Neural cell (in vitro differentiated cells): ENCODE results near the gene MRPL34. TPM values are rescaled to one million over a fixed set of nuclear protein-coding genes. Genes with fewer than 3 reads are reported as not detected.
A peak's percentile ranks its signal among the peaks of the same experiment; 100 is the strongest.

Experiments used
- H2AFZ ChIP-seq: fragments of 200-600, 300-800 bp; sonication (generic), shearing (Covaris generic); 2 replicates; pipeline ENCODE4 v1.6.0; 2014; ENCODE audit warnings: low read depth, mild to moderate bottlenecking, antibody characterized with exemption, low read length, moderate library complexity
- H3F3A ChIP-seq: fragments of 200-600 bp; shearing (Covaris generic); 2 replicates; pipeline ENCODE4 v1.6.1; 2016; ENCODE audit warnings: mild to moderate bottlenecking, moderate library complexity, mixed read lengths, antibody characterized with exemption, low read length; ENCODE audit not compliant: insufficient read depth, poor library complexity, severe bottlenecking
- H3K27ac ChIP-seq: fragments of 200-600, 300-800 bp; sonication (generic), shearing (Covaris generic); 2 replicates; pipeline ENCODE4 v1.5.1; 2014; ENCODE audit warnings: mild to moderate bottlenecking, low read length, moderate library complexity
- H3K27me3 ChIP-seq: fragments of 300-800, 200-600 bp; sonication (generic), shearing (Covaris generic); 2 replicates; pipeline ENCODE4 v1.6.0; 2014; ENCODE audit warnings: mild to moderate bottlenecking, low read depth, low read length, moderate library complexity; ENCODE audit not compliant: insufficient read depth
- H3K36me3 ChIP-seq: fragments of 300-800, 200-600 bp; sonication (generic), shearing (Covaris generic); 2 replicates; pipeline ENCODE4 v1.5.1; 2014; ENCODE audit warnings: mild to moderate bottlenecking, antibody characterized with exemption, low read length, moderate library complexity; ENCODE audit not compliant: insufficient read depth
- H3K4me2 ChIP-seq: fragments of 300-800, 200-600 bp; sonication (generic), shearing (Covaris generic); 2 replicates; pipeline ENCODE4 v1.6.0; 2014; ENCODE audit warnings: mild to moderate bottlenecking, low read length
- H3K4me3 ChIP-seq: fragments of 300-800, 200-600 bp; sonication (generic), shearing (Covaris generic); 2 replicates; pipeline ENCODE4 v1.5.1; 2014; ENCODE audit warnings: mild to moderate bottlenecking, low read length, moderate library complexity
- H3K79me2 ChIP-seq: fragments of 200-600 bp; shearing (Covaris generic); replicated peaks from 2 replicates; pipeline ENCODE4 v1.6.0; 2014; ENCODE audit warnings: mild to moderate bottlenecking, low read length, moderate library complexity; ENCODE audit not compliant: insufficient read depth
- H3K9ac ChIP-seq: fragments of 300-800, 200-600 bp; sonication (generic), shearing (Covaris generic); 2 replicates; pipeline ENCODE4 v1.6.1; 2016; ENCODE audit warnings: mild to moderate bottlenecking, low read length, mixed read lengths
- H3K9me2 ChIP-seq: fragments of 200-600 bp; shearing (Covaris generic); 2 replicates; pipeline ENCODE4 v1.6.1; 2016; ENCODE audit warnings: mild to moderate bottlenecking, low read length, mixed read lengths; ENCODE audit not compliant: insufficient read depth
- H3K9me3 ChIP-seq: fragments of 200-600, 300-800 bp; sonication (generic), shearing (Covaris generic); 2 replicates; pipeline ENCODE4 v1.6.1; 2016; ENCODE audit warnings: mild to moderate bottlenecking, mixed run types, low read length, moderate library complexity, mixed read lengths
- H4K20me1 ChIP-seq: fragments of 200-600 bp; shearing (Covaris generic); 2 replicates; pipeline ENCODE4 v1.6.1; 2016; ENCODE audit warnings: mild to moderate bottlenecking, mixed run types; ENCODE audit not compliant: insufficient read depth
- EP300 ChIP-seq: fragments of 450-650 bp; conservative IDR thresholded peaks from 2 replicates; pipeline ENCODE4 v1.6.1; 2014; ENCODE audit warnings: antibody characterized with exemption, mild to moderate bottlenecking, moderate library complexity; ENCODE audit not compliant: poor library complexity, severe bottlenecking
- EZH2 ChIP-seq: fragments of 200-600, 300-800 bp; shearing (Covaris generic), sonication (generic); IDR thresholded peaks from 2 replicates; pipeline ENCODE4 v1.6.1; 2014; ENCODE audit warnings: antibody characterized with exemption, low read length, borderline replicate concordance, mild to moderate bottlenecking; ENCODE audit not compliant: insufficient read depth, poor library complexity, severe bottlenecking
- MXI1 ChIP-seq: fragments of 450-650 bp; conservative IDR thresholded peaks from 2 replicates; pipeline ENCODE4 v1.6.1; 2014; ENCODE audit warnings: antibody characterized with exemption, mild to moderate bottlenecking; ENCODE audit not compliant: poor library complexity, severe bottlenecking
- POLR2AphosphoS5 ChIP-seq: IDR thresholded peaks from 2 replicates; pipeline ENCODE4 v1.6.1; 2012
- RAD21 ChIP-seq: fragments of 450-650 bp; conservative IDR thresholded peaks from 2 replicates; pipeline ENCODE4 v1.6.1; 2014; ENCODE audit warnings: antibody characterized with exemption, mild to moderate bottlenecking, moderate library complexity
- REST ChIP-seq: IDR thresholded peaks from 2 replicates; pipeline ENCODE4 v1.6.1; 2012; ENCODE audit warnings: borderline replicate concordance
- SMC3 ChIP-seq: fragments of 450-650 bp; conservative IDR thresholded peaks from 2 replicates; pipeline ENCODE4 v1.6.1; 2014; ENCODE audit warnings: antibody characterized with exemption, mild to moderate bottlenecking, moderate library complexity; ENCODE audit not compliant: poor library complexity
- TAF1 ChIP-seq: IDR thresholded peaks from 2 replicates; pipeline ENCODE4 v1.6.1; 2012; ENCODE audit warnings: low read depth
- polyA plus RNA-seq: library from polyadenylated mRNA; depleted of rRNA; stranded (reverse); fragments of >200 nt; gene quantifications from 2 replicates; pipeline ENCODE4 v1.2.3, GENCODE V29; 2014
- TF ChIP-seq, protein P1 (sequence below): fragments of 450-650 bp; IDR thresholded peaks from 2 replicates; pipeline ENCODE4 v1.5.1; 2014; ENCODE audit warnings: antibody characterized with exemption, mild to moderate bottlenecking, moderate library complexity; ENCODE audit not compliant: poor library complexity, severe bottlenecking

MRPL34 gene
- polyA plus RNA-seq, 1 donor from 2014 or later: 61.7 TPM

DNA sequence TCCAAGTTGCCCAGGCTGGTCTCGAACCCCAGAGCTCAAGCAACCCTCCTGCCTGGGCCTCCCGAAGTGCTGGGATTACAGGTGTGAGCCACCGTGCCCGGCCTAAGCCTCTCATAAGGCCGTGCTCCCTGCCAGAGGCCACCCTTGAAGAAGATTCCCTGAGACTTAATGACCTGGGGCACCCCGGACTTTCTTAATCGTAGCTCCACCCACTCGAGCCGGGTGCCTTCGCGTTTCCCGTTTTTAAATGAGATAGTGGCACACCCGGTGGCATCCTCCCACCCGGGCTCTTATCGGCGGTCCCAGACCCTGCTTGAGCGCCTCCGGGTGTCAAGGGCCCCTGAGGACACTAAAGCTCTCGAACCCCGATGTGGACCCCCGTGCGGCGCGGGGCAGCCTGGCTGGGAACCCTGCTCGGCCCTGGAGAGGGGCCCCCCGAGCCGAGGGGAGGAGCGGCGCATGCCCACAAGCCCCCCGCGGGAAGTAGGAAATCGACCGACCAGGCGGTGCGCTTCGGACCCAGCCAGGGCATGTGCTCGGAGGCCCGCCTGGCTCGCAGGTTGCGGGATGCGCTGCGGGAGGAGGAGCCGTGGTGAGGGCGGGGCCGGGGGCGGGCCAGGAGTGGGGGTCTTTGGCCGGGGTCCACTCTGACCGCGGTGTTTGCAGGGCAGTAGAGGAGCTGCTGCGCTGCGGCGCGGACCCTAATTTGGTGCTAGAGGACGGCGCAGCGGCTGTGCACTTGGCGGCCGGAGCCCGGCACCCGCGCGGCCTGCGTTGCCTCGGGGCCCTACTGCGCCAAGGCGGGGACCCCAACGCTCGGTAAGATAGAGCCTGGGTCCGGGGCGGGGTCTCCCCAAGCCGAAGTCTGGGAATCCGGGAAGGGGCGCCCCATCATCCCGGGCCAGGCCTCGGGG is 24.0 kb upstream of the MRPL34 start, which contains the start of gene ANKLE1:
Gene ANKLE1 (plus strand): TSS at position 511 of the 914 bp plus-strand sequence. CDS start 20 bp downstream, at position 531.
- Histone ChIP-seq H3K27me3 (peaks cover 12% of the 10 kb centered on the region), H4K20me1 (no peaks in the 10 kb centered on the region), H3K9ac (no peak within 1 kb of the TSS), H3K27ac (no peak within 1 kb of the TSS), H3K4me3 (peak within 1 kb of the TSS; percentile 38), H3K36me3 (no peaks in the 10 kb centered on the region), H3K9me2 (no peaks in the 10 kb centered on the region), H3K9me3 (no peaks in the 10 kb centered on the region), H3F3A (no peaks in the 10 kb centered on the region), H3K79me2 (no peaks in the 10 kb centered on the region), H2AFZ (no peak within 1 kb of the TSS), H3K4me2 (no peak within 1 kb of the TSS)
- TF ChIP-seq POLR2AphosphoS5 (no peak), EP300 (no peak), RAD21 (no peak), REST (no peak), SMC3 (no peak), TAF1 (no peak), EZH2 (no peak), MXI1 (no peak)
- TF ChIP-seq, protein P1, sequence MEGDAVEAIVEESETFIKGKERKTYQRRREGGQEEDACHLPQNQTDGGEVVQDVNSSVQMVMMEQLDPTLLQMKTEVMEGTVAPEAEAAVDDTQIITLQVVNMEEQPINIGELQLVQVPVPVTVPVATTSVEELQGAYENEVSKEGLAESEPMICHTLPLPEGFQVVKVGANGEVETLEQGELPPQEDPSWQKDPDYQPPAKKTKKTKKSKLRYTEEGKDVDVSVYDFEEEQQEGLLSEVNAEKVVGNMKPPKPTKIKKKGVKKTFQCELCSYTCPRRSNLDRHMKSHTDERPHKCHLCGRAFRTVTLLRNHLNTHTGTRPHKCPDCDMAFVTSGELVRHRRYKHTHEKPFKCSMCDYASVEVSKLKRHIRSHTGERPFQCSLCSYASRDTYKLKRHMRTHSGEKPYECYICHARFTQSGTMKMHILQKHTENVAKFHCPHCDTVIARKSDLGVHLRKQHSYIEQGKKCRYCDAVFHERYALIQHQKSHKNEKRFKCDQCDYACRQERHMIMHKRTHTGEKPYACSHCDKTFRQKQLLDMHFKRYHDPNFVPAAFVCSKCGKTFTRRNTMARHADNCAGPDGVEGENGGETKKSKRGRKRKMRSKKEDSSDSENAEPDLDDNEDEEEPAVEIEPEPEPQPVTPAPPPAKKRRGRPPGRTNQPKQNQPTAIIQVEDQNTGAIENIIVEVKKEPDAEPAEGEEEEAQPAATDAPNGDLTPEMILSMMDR: no peak

DNA sequence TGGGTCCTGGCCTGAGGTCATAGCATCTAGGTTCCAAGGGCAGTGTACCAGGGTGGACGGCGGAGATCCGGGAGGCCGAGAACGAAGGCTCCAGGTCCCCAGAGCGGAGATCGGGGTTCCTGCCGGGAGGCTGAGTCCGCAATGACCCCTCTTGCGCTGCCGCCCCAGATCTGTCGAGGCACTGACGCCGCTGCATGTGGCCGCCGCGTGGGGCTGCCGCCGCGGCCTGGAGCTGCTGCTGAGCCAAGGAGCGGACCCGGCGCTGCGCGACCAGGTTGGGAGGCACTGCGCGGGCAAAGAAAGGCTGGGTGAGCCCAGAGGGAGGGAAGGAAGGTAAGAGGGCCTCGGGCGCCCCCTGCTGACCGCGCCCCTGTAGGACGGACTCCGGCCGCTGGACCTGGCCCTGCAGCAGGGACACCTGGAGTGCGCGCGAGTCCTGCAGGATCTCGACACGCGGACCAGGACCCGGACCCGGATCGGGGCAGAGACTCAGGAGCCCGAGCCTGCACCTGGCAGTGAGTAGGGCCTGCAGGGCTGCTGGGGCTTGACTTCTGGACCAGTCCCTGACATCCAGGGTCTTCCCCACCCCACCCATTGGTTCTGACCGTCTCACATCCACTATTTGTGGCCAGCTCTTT is 23.1 kb upstream of the MRPL34 start:
- TF ChIP-seq TAF1: no peak
- TF ChIP-seq, protein P1: peak; percentile 79
- TF ChIP-seq SMC3: peak; percentile 75
- TF ChIP-seq MXI1: peak; percentile 15
- peak; percentile 74 for TF ChIP-seq RAD21
- no peak for TF ChIP-seq EP300
- TF ChIP-seq POLR2AphosphoS5: no peak
- H3K9ac ChIP-seq: no peak overlapping the region
- no peaks in the 10 kb centered on the region for H4K20me1 ChIP-seq
- no peak overlapping the region for H3K4me2 ChIP-seq
- H3K9me2 ChIP-seq: no peaks in the 10 kb centered on the region
- H3F3A ChIP-seq: no peaks in the 10 kb centered on the region
- H3K27ac ChIP-seq: no peak overlapping the region
- H3K36me3 ChIP-seq: no peaks in the 10 kb centered on the region
- peaks cover 12% of the 10 kb centered on the region for H3K27me3 ChIP-seq
- no peaks in the 10 kb centered on the region for H3K9me3 ChIP-seq
- H2AFZ ChIP-seq: no peak overlapping the region
- H3K79me2 ChIP-seq: no peaks in the 10 kb centered on the region
- H3K4me3 ChIP-seq: peak overlapping the region; percentile 38
